Measurements from ENCODE around the gene MRM2.

DNA sequence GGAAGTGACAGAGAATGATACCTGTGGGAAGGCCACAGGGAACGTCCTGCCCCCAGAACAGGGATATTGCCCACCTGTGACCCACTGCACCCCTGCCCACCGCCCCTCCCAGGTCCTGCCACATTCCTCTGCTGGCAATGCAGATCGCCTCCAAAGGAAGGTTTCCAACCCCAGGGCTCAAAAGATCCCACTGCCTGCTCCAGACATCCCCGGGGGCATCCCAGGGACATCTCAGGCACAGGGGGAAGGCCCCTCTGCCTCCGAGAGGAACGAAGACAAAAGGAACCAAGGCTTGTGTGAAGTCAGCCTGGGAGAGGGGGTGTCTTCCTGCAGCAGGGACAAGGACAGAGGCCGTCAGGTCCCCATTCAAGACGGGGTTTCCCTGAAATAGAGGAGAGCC is 28.5 kb upstream of the MRM2 start:
- TF ChIP-seq POLR2A (IDR thresholded peaks at IDR 0.05): no peak
- TF ChIP-seq, protein P1, sequence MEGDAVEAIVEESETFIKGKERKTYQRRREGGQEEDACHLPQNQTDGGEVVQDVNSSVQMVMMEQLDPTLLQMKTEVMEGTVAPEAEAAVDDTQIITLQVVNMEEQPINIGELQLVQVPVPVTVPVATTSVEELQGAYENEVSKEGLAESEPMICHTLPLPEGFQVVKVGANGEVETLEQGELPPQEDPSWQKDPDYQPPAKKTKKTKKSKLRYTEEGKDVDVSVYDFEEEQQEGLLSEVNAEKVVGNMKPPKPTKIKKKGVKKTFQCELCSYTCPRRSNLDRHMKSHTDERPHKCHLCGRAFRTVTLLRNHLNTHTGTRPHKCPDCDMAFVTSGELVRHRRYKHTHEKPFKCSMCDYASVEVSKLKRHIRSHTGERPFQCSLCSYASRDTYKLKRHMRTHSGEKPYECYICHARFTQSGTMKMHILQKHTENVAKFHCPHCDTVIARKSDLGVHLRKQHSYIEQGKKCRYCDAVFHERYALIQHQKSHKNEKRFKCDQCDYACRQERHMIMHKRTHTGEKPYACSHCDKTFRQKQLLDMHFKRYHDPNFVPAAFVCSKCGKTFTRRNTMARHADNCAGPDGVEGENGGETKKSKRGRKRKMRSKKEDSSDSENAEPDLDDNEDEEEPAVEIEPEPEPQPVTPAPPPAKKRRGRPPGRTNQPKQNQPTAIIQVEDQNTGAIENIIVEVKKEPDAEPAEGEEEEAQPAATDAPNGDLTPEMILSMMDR (IDR thresholded peaks at IDR 0.05): no peak

Data from adrenal gland (tissue), 5 donors.